GM21529 (cell line): ENCODE data around the gene TMEM233.
"Not testable (repeated sequence)": the region's sequence is repeated elsewhere in the genome, so short reads cannot be mapped to it uniquely, and the experiment has no call there.

Experiments
- ATAC-seq: cut with Tn5 transposase; IDR thresholded peaks from one replicate; pipeline ENCODE4 v1.9.1; 2021; ENCODE audit not compliant: unreplicated experiment

TMEM233 gene

GRCh38 chr12:119657001-119657400 is 63.4 kb downstream of the TMEM233 start:
- not testable (repeated sequence) for ATAC-seq

GRCh38 chr12:119658166-119658565 is 64.6 kb downstream of the TMEM233 start:
- ATAC-seq = not testable (repeated sequence)

GRCh38 chr12:119659289-119659897 is 65.8 kb downstream of the TMEM233 start:
- no peak for ATAC-seq

- ATAC-seq = no peak
These were observed 66.5 kb downstream of the TMEM233 start for GRCh38 chr12:119660076-119660475.

- ATAC-seq = no peak
These were observed 68.3 kb downstream of the TMEM233 start for GRCh38 chr12:119661882-119662281.

- no peak for ATAC-seq
These were observed 71.1 kb downstream of the TMEM233 start for GRCh38 chr12:119664642-119665041.

- no peak for ATAC-seq
These were observed 71.8 kb downstream of the TMEM233 start for GRCh38 chr12:119665164-119665929.

- no peak for ATAC-seq
These were observed 72.7 kb downstream of the TMEM233 start for GRCh38 chr12:119666226-119666795.

- peak; percentile 29 for ATAC-seq
These were observed 73.5 kb downstream of the TMEM233 start for GRCh38 chr12:119666900-119667576.

GRCh38 chr12:119667577-119668323 is 74.2 kb downstream of the TMEM233 start, which contains the start of gene PRKAB1:
TSS of gene PRKAB1 (plus strand) at chr12:119668133. CDS start at chr12:119668245, 112 bp downstream.
- ATAC-seq = peak; percentile 93

GRCh38 chr12:119668324-119668841 is 74.8 kb downstream of the TMEM233 start:
- no peak for ATAC-seq

- ATAC-seq = no peak
These were observed 76.3 kb downstream of the TMEM233 start for GRCh38 chr12:119669744-119670472.

GRCh38 chr12:119671070-119671469 is 77.5 kb downstream of the TMEM233 start:
- no peak for ATAC-seq

GRCh38 chr12:119672194-119672593 is 78.6 kb downstream of the TMEM233 start:
- ATAC-seq = no peak

- no peak for ATAC-seq
These were observed 80.1 kb downstream of the TMEM233 start for GRCh38 chr12:119673634-119674033.

- ATAC-seq = no peak
These were observed 81.0 kb downstream of the TMEM233 start for GRCh38 chr12:119674560-119674959.

- no peak for ATAC-seq
These were observed 82.4 kb downstream of the TMEM233 start for GRCh38 chr12:119676022-119676421.

- ATAC-seq = no peak
These were observed 83.0 kb downstream of the TMEM233 start for GRCh38 chr12:119676573-119676972.

GRCh38 chr12:119678459-119678858 is 84.9 kb downstream of the TMEM233 start:
- ATAC-seq = no peak

- ATAC-seq = no peak
These were observed 85.5 kb downstream of the TMEM233 start for GRCh38 chr12:119679081-119679480.
